ENCODE results near the gene RAB3C.
A peak's percentile ranks its signal among the peaks of the same experiment; 100 is the strongest.
"Not testable (repeated sequence)": the region's sequence is repeated elsewhere in the genome, so short reads cannot be mapped to it uniquely, and the experiment has no call there.

Gene RAB3C

GRCh38 chr5:58674711-58675110, 91.8 kb downstream of the RAB3C start:
- no peak for DNase-seq (ENCODE audit: low read depth, low spot score)

- no peak for DNase-seq (ENCODE audit: low read depth, low spot score)
Observed at GRCh38 chr5:58675341-58675740, 92.5 kb downstream of the RAB3C start.

- no peak for DNase-seq (ENCODE audit: low read depth, low spot score)
Observed at GRCh38 chr5:58677650-58678049, 94.8 kb downstream of the RAB3C start.

GRCh38 chr5:58680503-58680902, 97.6 kb downstream of the RAB3C start:
- DNase-seq (ENCODE audit: low read depth, low spot score), result no peak

- DNase-seq (ENCODE audit: low read depth, low spot score), result no peak
Observed at GRCh38 chr5:58681943-58682342, 99.1 kb downstream of the RAB3C start.

- no peak for DNase-seq (ENCODE audit: low read depth, low spot score)
Observed at GRCh38 chr5:58683567-58683966, 100.7 kb downstream of the RAB3C start.

- no peak for DNase-seq (ENCODE audit: low read depth, low spot score)
Observed at GRCh38 chr5:58687079-58687478, 104.2 kb downstream of the RAB3C start.

GRCh38 chr5:58687595-58687994, 104.7 kb downstream of the RAB3C start:
- no peak for DNase-seq (ENCODE audit: low read depth, low spot score)

- DNase-seq (ENCODE audit: low read depth, low spot score), result not testable (repeated sequence)
Observed at GRCh38 chr5:58699088-58699761, 116.3 kb downstream of the RAB3C start.

- DNase-seq (ENCODE audit: low read depth, low spot score), result no peak
Observed at GRCh38 chr5:58699762-58700118, 116.9 kb downstream of the RAB3C start.

- no peak for DNase-seq (ENCODE audit: low read depth, low spot score)
Observed at GRCh38 chr5:58703925-58704555, 121.2 kb downstream of the RAB3C start.

GRCh38 chr5:58706736-58707135, 123.9 kb downstream of the RAB3C start:
- DNase-seq (ENCODE audit: low read depth, low spot score), result peak; percentile 2

- DNase-seq (ENCODE audit: low read depth, low spot score), result no peak
Observed at GRCh38 chr5:58708456-58708855, 125.6 kb downstream of the RAB3C start.

- not testable (repeated sequence) for DNase-seq (ENCODE audit: low read depth, low spot score)
Observed at GRCh38 chr5:58710425-58710824, 127.5 kb downstream of the RAB3C start.

- no peak for DNase-seq (ENCODE audit: low read depth, low spot score)
Observed at GRCh38 chr5:58710871-58711270, 128.0 kb downstream of the RAB3C start.

- no peak for DNase-seq (ENCODE audit: low read depth, low spot score)
Observed at GRCh38 chr5:58711965-58712364, 129.1 kb downstream of the RAB3C start.

- DNase-seq (ENCODE audit: low read depth, low spot score), result no peak
Observed at GRCh38 chr5:58714046-58714445, 131.2 kb downstream of the RAB3C start.

- no peak for DNase-seq (ENCODE audit: low read depth, low spot score)
Observed at GRCh38 chr5:58715997-58716656, 133.3 kb downstream of the RAB3C start.

- no peak for DNase-seq (ENCODE audit: low read depth, low spot score)
Observed at GRCh38 chr5:58716713-58717112, 133.8 kb downstream of the RAB3C start.

- DNase-seq (ENCODE audit: low read depth, low spot score), result no peak
Observed at GRCh38 chr5:58717303-58718007, 134.6 kb downstream of the RAB3C start.

- DNase-seq (ENCODE audit: low read depth, low spot score), result no peak
Observed at GRCh38 chr5:58718269-58718978, 135.5 kb downstream of the RAB3C start.

GRCh38 chr5:58722160-58722559, 139.3 kb downstream of the RAB3C start:
- DNase-seq (ENCODE audit: low read depth, low spot score), result no peak
